ENCODE measurements around the gene TNF. TPM values are rescaled to one million over a fixed set of nuclear protein-coding genes. Genes with fewer than 3 reads are reported as not detected.

TNF gene
- total RNA-seq, 1 experiment from 2014 or later: 0.64 TPM

- Histone ChIP-seq H3K27ac (ENCODE audit: low read length) (no peak overlapping the region), H3K27me3 (ENCODE audit: control insufficient read depth, insufficient read depth, low read length) (no peaks in the 10 kb centered on the region), H3K36me3 (ENCODE audit: control insufficient read depth, insufficient read depth, low read length) (peaks cover 15% of the 10 kb centered on the region; the same call in 1 of the 2 replicates), H3K4me3 (ENCODE audit: low read depth in 2 of 2, low read length in 2 of 2) (no peak overlapping the region), H3K9me3 (ENCODE audit: control insufficient read depth, insufficient read depth, low read depth, low read length) (no peaks in the 10 kb centered on the region), H3K4me1 (ENCODE audit: control insufficient read depth, insufficient read depth, low read length) (peaks cover 4% of the 10 kb centered on the region; the same call in 1 of the 2 replicates)
- in situ Hi-C loops (cut with HindIII; ENCODE audit: low pct_unique_long_range_greater_than_20kb, low sequenced_read_pairs) (no loop called here), intact Hi-C loops (cut with micrococcal nuclease; ENCODE audit: unreplicated experiment) (no loop called here)
- POLR2A ChIA-PET: interaction anchor here (0.7 kb wide), 1 partner anchor 1350 kb away, joined by 11 read pairs; no protein-coding TSS in a partner anchor
- TF ChIP-seq TCF7L2 (IDR thresholded peaks at IDR 0.05; ENCODE audit: low read depth, low read length) (no peak), REST (IDR thresholded peaks at IDR 0.05; ENCODE audit: insufficient read depth in 1 of 2, low read depth in 2 of 2, low read length in 1 of 2) (no peak), SIN3A (IDR thresholded peaks at IDR 0.05; ENCODE audit: borderline replicate concordance, insufficient read depth, low read depth, low read length) (no peak), CTCF (IDR thresholded peaks at IDR 0.05) (no peak), POLR2AphosphoS5 (IDR thresholded peaks at IDR 0.05; ENCODE audit: low read depth, low read length) (no peak)
- ATAC-seq (peak; percentile 22), DNase-seq (ENCODE audit: low read depth, low spot score) (no peak)
- BruUV-seq (replicated peaks): no TSS peak
- CTCF ChIA-PET: no interaction called here
Measured at GRCh38 chr6:31528307-31528777, 47.0 kb upstream of the TNF start.

DNA sequence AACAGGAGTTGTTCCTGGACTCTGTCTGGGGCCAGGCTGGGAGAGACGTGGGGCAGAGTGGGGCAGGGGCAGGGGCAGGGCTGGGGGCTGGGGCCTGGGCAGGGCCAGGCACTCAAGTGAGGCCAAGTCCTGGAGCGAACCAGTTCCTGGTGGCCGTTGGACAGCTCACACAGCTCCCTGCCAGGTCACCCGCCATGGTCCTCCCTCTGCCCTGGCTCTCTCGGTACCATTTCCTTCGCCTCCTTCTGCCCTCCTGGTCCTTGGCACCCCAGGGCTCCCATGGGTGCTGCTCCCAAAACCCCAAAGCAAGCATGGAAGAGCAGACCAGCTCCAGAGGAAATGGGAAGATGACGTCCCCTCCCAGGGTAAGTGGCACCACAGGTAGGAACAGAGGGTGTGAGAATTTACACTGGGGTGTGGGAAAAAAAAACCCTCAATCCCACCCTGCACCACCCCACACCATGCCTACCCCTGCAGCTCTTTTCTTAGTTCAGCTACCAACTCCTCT lies 46.5 kb upstream of the TNF start, which contains the start of gene MCCD1:
Gene MCCD1, plus strand, starts transcription at position 142 of the 508 bp plus-strand sequence. Its CDS starts 53 bp downstream, at position 195.
- H3K9me3 ChIP-seq (ENCODE audit: control insufficient read depth, insufficient read depth, low read depth, low read length): no peaks in the 10 kb centered on the region

More for the DNA sequence above, 46.5 kb upstream of the TNF start, which contains the start of gene MCCD1:
- Histone ChIP-seq H3K27ac (ENCODE audit: low read length) (no peak within 1 kb of the TSS), H3K27me3 (ENCODE audit: control insufficient read depth, insufficient read depth, low read length) (no peaks in the 10 kb centered on the region), H3K36me3 (ENCODE audit: control insufficient read depth, insufficient read depth, low read length) (peaks cover 20% of the 10 kb centered on the region; the same call in 1 of the 2 replicates), H3K4me3 (ENCODE audit: low read depth in 2 of 2, low read length in 2 of 2) (no peak within 1 kb of the TSS), H3K4me1 (ENCODE audit: control insufficient read depth, insufficient read depth, low read length) (peaks cover 4% of the 10 kb centered on the region; the same call in 1 of the 2 replicates)
- intact Hi-C loops (cut with micrococcal nuclease; ENCODE audit: unreplicated experiment) (no loop called here), in situ Hi-C loops (cut with HindIII; ENCODE audit: low pct_unique_long_range_greater_than_20kb, low sequenced_read_pairs) (no loop called here)
- ChIA-PET POLR2A (no interaction called here), CTCF (no interaction called here)
- ATAC-seq (peak; percentile 63), DNase-seq (ENCODE audit: low read depth, low spot score) (no peak)
- no TSS peak for BruUV-seq (replicated peaks)
- no peak for TF ChIP-seq REST (IDR thresholded peaks at IDR 0.05; ENCODE audit: insufficient read depth in 1 of 2, low read depth in 2 of 2, low read length in 1 of 2)
- TF ChIP-seq TCF7L2 (IDR thresholded peaks at IDR 0.05; ENCODE audit: low read depth, low read length): no peak
- TF ChIP-seq SIN3A (IDR thresholded peaks at IDR 0.05; ENCODE audit: borderline replicate concordance, insufficient read depth, low read depth, low read length): peak; percentile 21; the same call in 1 of the 2 replicates
- no peak for TF ChIP-seq CTCF (IDR thresholded peaks at IDR 0.05)

All from Panc1 (cell line).